HepG2 (cell line): ENCODE data around the gene PTEN. TPM values are rescaled to one million over a fixed set of nuclear protein-coding genes. Genes with fewer than 3 reads are reported as not detected.

Experiments
- ARID5B ChIP-seq: IDR thresholded peaks from 2 replicates; pipeline ENCODE4 v1.4.0; 2020; ENCODE audit warnings: mild to moderate bottlenecking, missing genetic modification reagents
- BCLAF1 ChIP-seq: fragments of 450-650 bp; IDR thresholded peaks from 2 replicates; pipeline ENCODE4 v1.6.1; 2017; ENCODE audit warnings: mild to moderate bottlenecking
- FOXK1 ChIP-seq: sonication (generic); formaldehyde crosslinking; IDR thresholded peaks from 2 replicates; pipeline ENCODE4 v1.4.0; 2020; ENCODE audit warnings: low read depth, missing genetic modification reagents, borderline replicate concordance
- KDM5B ChIP-seq: sonication (generic); formaldehyde crosslinking; IDR thresholded peaks from 2 replicates; pipeline ENCODE4 v1.4.0; 2020; ENCODE audit warnings: missing genetic modification reagents, mild to moderate bottlenecking, borderline replicate concordance
- KMT2A ChIP-seq: sonication (generic); formaldehyde crosslinking; IDR thresholded peaks from 2 replicates; pipeline ENCODE4 v1.4.0; 2020; ENCODE audit warnings: missing genetic modification reagents
- MLLT10 ChIP-seq: sonication (generic); formaldehyde crosslinking; IDR thresholded peaks from 2 replicates; pipeline ENCODE4 v1.4.0; 2020; ENCODE audit warnings: missing genetic modification reagents
- MTA1 ChIP-seq: sonication (generic); formaldehyde crosslinking; IDR thresholded peaks from 2 replicates; pipeline ENCODE4 v1.4.0; 2020; ENCODE audit warnings: missing genetic modification reagents, mild to moderate bottlenecking, borderline replicate concordance
- PATZ1 ChIP-seq: sonication (generic); formaldehyde crosslinking; IDR thresholded peaks from 2 replicates; pipeline ENCODE4 v1.4.0; 2020; ENCODE audit warnings: missing genetic modification reagents
- POLR2AphosphoS5 ChIP-seq: IDR thresholded peaks from 2 replicates; pipeline ENCODE4 v1.6.1; 2012; ENCODE audit warnings: low read depth, low read length
- STAT6 ChIP-seq: sonication (generic); formaldehyde crosslinking; IDR thresholded peaks from 2 replicates; pipeline ENCODE4 v1.4.0; 2020; ENCODE audit warnings: missing genetic modification reagents, mild to moderate bottlenecking, borderline replicate concordance
- YY1 ChIP-seq: IDR thresholded peaks from 2 replicates; pipeline ENCODE4 v1.6.1; 2011; ENCODE audit warnings: low read length, low read depth, moderate library complexity, mild to moderate bottlenecking; ENCODE audit not compliant: insufficient read depth, insufficient replicate concordance
- ZBTB34 ChIP-seq: sonication (generic); formaldehyde crosslinking; IDR thresholded peaks from 2 replicates; pipeline ENCODE4 v1.8.0; 2022; ENCODE audit warnings: mild to moderate bottlenecking, missing genetic modification reagents
- ZNF207 ChIP-seq: fragments of 450-650 bp; IDR thresholded peaks from 2 replicates; pipeline ENCODE4 v1.6.1; 2016; ENCODE audit warnings: antibody characterized with exemption, borderline replicate concordance
- ZNF781 ChIP-seq: sonication (generic); formaldehyde crosslinking; IDR thresholded peaks from 2 replicates; pipeline ENCODE4 v1.5.1; 2020; ENCODE audit warnings: borderline replicate concordance, mild to moderate bottlenecking, missing genetic modification reagents; ENCODE audit errors: not compliant biosample characterization
- polyA plus RNA-seq, 8 experiments: library from polyadenylated mRNA; depleted of rRNA in 3 of 8; stranded (reverse) in 7 of 8; unstranded in 1 of 8; fragments of >200 nt; fragmentation: Illumina TruSeq in 4 of 8; extraction: Trizol in 4 of 8; gene quantifications; 2 replicates each; pipeline versions ENCODE4 v1.2.1 to v1.2.3, GENCODE V29; 2011 to 2016; ENCODE audit warnings: low read depth in 4 of 8, missing spikeins in 1 of 8, mixed read lengths in 1 of 8; ENCODE audit not compliant: insufficient read depth in 1 of 8
- total RNA-seq, 5 experiments: library from RNA; depleted of rRNA; stranded (reverse); fragments of >200 nt; fragmentation: Illumina TruSeq; extraction: Trizol; gene quantifications; 2 replicates each; pipeline ENCODE4 v1.2.3, GENCODE V29; 2016; ENCODE audit warnings: low read depth in 1 of 5

Gene PTEN
- total and polyA plus RNA-seq, 2 of the 13 experiments (the other 11 are each of a cell fraction or from before 2014, with no cell fraction given), result 30.3 to 61.3 TPM

- TF ChIP-seq PATZ1 (CRISPR knock-in tag) (peak; percentile 41; the same call in 1 of the 2 replicates), MLLT10 (CRISPR knock-in tag) (no peak), BCLAF1 (no peak), ZBTB34 (CRISPR knock-in tag) (0 out of 2 replicates have a peak, but pooled peaks have one; percentile 6), KDM5B (peak; percentile 81; the same call in 1 of the 2 replicates), ARID5B (0 out of 2 replicates have a peak, but pooled peaks have one; percentile 29), ZNF207 (no peak), MTA1 (CRISPR knock-in tag) (no peak), STAT6 (no peak), YY1 (peak; percentile 41), ZNF781 (CRISPR knock-in tag) (peak; percentile 78), KMT2A (peak; percentile 89), POLR2AphosphoS5 (peak; percentile 90), FOXK1 (0 out of 2 replicates have a peak, but pooled peaks have one; percentile 56)
These were observed 45.6 kb upstream of the PTEN start, which contains the start of gene ATAD1 (continued) for GRCh38 chr10:87817609-87818504.
